Measurements from ENCODE around the gene C11orf21. TPM values are rescaled to one million over a fixed set of nuclear protein-coding genes. Genes with fewer than 3 reads are reported as not detected.

The C11orf21 gene
- total RNA-seq, 6 donors from 2014 or later: 2.3 to 20.3 (median 9.5) TPM

GRCh38 chr11:2327032-2327431 is 25.3 kb upstream of the C11orf21 start:
- Histone ChIP-seq H3K27ac (no peak overlapping the region), H3K9me3 (peaks cover 0 to 11% (median 0%) of the 10 kb centered on the region in 4 donors), H3K36me3 (no peaks in the 10 kb centered on the region), H3K4me3 (no peak overlapping the region), H3K4me1 (no peaks in the 10 kb centered on the region), H3K27me3 (no peaks in the 10 kb centered on the region)
- no peak for TF ChIP-seq CTCF (IDR thresholded peaks at IDR 0.05)
- TF ChIP-seq POLR2AphosphoS5 (IDR thresholded peaks at IDR 0.05): no peak
- no peak for TF ChIP-seq POLR2A (IDR thresholded peaks at IDR 0.05)
- no peak for TF ChIP-seq EP300 (IDR thresholded peaks at IDR 0.05)
- no peak for ATAC-seq (ENCODE audit: low FRiP score in 2 of 2)
- 92% methylated on average over 11 of the region's 11 CpGs; no CpG with 5 or more reads in 1 of the 2 donors for WGBS, 2 donors
- DNase-seq: no peak

- DNase-seq (peak in 1 of 2 donors; percentile 75), ATAC-seq (ENCODE audit: low FRiP score in 2 of 2) (peak; percentile 57 to 77)
- Histone ChIP-seq H3K9me3 (peaks cover 0 to under 1% (median 0%) of the 10 kb centered on the region in 4 donors), H3K4me3 (no peak overlapping the region), H3K36me3 (no peaks in the 10 kb centered on the region), H3K27ac (no peak overlapping the region), H3K27me3 (no peaks in the 10 kb centered on the region), H3K4me1 (no peaks in the 10 kb centered on the region)
- TF ChIP-seq POLR2AphosphoS5 (IDR thresholded peaks at IDR 0.05) (no peak), EP300 (IDR thresholded peaks at IDR 0.05) (no peak)
- 67% methylated on average over 2 of the region's 2 CpGs for WGBS, 2 donors
These were observed 24.0 kb upstream of the C11orf21 start for GRCh38 chr11:2325719-2326118.

DNA sequence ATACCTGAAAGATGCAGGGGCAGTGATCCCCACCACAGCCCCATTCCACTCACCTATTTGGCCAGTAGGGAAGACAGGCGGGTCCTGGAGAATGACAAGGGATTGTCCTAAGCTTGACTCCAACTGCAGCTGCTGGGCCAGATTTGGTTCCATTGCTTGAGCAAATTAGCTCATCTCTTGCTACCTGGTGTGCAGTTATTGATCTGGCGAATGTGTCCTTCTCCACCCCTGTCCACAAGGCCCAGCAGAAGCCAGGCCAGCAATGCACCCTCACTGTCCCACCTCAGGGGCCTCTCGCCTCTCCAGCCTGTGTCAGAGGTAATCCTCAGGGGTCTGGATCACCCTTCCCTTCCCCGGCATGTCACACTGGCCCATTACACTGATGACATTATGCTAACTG is 23.4 kb upstream of the C11orf21 start:
- Histone ChIP-seq H3K4me1 (no peaks in the 10 kb centered on the region), H3K9me3 (no peaks in the 10 kb centered on the region), H3K27me3 (no peaks in the 10 kb centered on the region), H3K36me3 (no peaks in the 10 kb centered on the region), H3K27ac (no peak overlapping the region), H3K4me3 (no peak overlapping the region)
- TF ChIP-seq POLR2A (IDR thresholded peaks at IDR 0.05): no peak
- no peak for TF ChIP-seq EP300 (IDR thresholded peaks at IDR 0.05)
- no peak for TF ChIP-seq POLR2AphosphoS5 (IDR thresholded peaks at IDR 0.05)
- no peak for TF ChIP-seq CTCF (IDR thresholded peaks at IDR 0.05)
- ATAC-seq (ENCODE audit: low FRiP score in 2 of 2): no peak
- no peak for DNase-seq
- 91 to 100% methylated on average over 2 to 4 of the region's 4 CpGs for WGBS, 2 donors

DNA sequence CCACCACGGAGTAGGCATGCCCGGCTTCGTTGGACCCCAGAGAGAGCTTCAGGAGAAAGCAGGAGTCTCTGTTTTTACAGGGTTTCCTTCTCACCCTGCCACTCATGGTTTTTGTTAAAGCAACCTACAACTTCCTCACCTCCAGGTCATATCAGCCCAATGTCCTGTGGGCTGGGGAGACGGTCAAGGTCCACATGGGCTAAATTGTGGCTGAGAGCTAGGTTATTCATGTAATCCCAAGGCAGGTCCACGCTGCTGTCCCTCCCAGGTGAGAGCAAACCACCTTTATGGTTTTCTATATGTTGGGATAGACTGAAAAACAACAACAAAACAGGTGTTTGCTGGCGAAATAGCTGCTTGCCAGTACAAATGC is 19.6 kb upstream of the C11orf21 start:
- Histone ChIP-seq H3K36me3 (no peaks in the 10 kb centered on the region), H3K27me3 (no peaks in the 10 kb centered on the region), H3K4me3 (no peak overlapping the region), H3K4me1 (no peaks in the 10 kb centered on the region), H3K27ac (no peak overlapping the region), H3K9me3 (no peaks in the 10 kb centered on the region)
- DNase-seq (no peak), ATAC-seq (ENCODE audit: low FRiP score in 2 of 2) (no peak)
- no peak for TF ChIP-seq EP300 (IDR thresholded peaks at IDR 0.05)
- no peak for TF ChIP-seq CTCF (IDR thresholded peaks at IDR 0.05)
- no peak for TF ChIP-seq POLR2A (IDR thresholded peaks at IDR 0.05)
- TF ChIP-seq POLR2AphosphoS5 (IDR thresholded peaks at IDR 0.05): no peak
- 81 to 83% methylated on average over 4 to 6 of the region's 6 CpGs for WGBS, 2 donors

GRCh38 chr11:2320568-2321310 is 19.0 kb upstream of the C11orf21 start:
- DNase-seq (peak; percentile 8 to 41), ATAC-seq (ENCODE audit: low FRiP score in 2 of 2) (peak in 1 of 2 donors; percentile 24)
- no peaks in the 10 kb centered on the region for H3K36me3 ChIP-seq
- no peaks in the 10 kb centered on the region for H3K9me3 ChIP-seq
- H3K27ac ChIP-seq: no peak overlapping the region
- 91 to 92% methylated on average over 16 to 23 of the region's 23 CpGs for WGBS, 2 donors
- H3K27me3 ChIP-seq: no peaks in the 10 kb centered on the region
- H3K4me3 ChIP-seq: no peak overlapping the region
- H3K4me1 ChIP-seq: peaks cover 0 to 2% (median under 1%) of the 10 kb centered on the region in 4 donors
- TF ChIP-seq CTCF (IDR thresholded peaks at IDR 0.05) (no peak), POLR2A (IDR thresholded peaks at IDR 0.05) (no peak), POLR2AphosphoS5 (IDR thresholded peaks at IDR 0.05) (no peak), EP300 (IDR thresholded peaks at IDR 0.05) (no peak)

All from upper lobe of left lung (tissue), 6 donors.